Measurements from ENCODE around the gene KIF24.

KIF24 gene

DNA sequence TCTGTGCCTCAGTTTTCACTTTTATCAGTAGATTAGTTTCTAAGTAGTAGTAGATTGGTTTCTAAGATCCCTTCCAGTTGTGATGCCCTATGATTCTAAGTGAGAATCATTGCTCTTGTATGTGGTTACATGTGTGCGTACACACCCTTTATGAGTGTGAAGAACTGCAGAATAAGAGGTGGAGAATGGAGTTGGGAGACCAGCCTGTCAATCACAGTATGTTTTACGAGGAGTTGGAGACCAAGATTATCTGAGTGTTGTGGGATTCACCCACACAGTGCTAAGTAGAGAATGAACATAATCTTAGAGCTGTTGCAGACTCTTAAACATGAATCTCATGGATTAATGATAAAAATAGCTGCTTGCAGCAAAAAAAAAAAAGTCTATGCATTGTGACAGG is 37.6 kb downstream of the KIF24 start:
- TF ChIP-seq TAF1 (IDR thresholded peaks at IDR 0.05; ENCODE audit: borderline replicate concordance, insufficient read depth, low read length) (no peak), SIN3A (IDR thresholded peaks at IDR 0.05; ENCODE audit: borderline replicate concordance, insufficient read depth, low read length) (no peak)
- TF ChIP-seq, protein P1, sequence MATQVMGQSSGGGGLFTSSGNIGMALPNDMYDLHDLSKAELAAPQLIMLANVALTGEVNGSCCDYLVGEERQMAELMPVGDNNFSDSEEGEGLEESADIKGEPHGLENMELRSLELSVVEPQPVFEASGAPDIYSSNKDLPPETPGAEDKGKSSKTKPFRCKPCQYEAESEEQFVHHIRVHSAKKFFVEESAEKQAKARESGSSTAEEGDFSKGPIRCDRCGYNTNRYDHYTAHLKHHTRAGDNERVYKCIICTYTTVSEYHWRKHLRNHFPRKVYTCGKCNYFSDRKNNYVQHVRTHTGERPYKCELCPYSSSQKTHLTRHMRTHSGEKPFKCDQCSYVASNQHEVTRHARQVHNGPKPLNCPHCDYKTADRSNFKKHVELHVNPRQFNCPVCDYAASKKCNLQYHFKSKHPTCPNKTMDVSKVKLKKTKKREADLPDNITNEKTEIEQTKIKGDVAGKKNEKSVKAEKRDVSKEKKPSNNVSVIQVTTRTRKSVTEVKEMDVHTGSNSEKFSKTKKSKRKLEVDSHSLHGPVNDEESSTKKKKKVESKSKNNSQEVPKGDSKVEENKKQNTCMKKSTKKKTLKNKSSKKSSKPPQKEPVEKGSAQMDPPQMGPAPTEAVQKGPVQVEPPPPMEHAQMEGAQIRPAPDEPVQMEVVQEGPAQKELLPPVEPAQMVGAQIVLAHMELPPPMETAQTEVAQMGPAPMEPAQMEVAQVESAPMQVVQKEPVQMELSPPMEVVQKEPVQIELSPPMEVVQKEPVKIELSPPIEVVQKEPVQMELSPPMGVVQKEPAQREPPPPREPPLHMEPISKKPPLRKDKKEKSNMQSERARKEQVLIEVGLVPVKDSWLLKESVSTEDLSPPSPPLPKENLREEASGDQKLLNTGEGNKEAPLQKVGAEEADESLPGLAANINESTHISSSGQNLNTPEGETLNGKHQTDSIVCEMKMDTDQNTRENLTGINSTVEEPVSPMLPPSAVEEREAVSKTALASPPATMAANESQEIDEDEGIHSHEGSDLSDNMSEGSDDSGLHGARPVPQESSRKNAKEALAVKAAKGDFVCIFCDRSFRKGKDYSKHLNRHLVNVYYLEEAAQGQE (IDR thresholded peaks at IDR 0.05; ENCODE audit: insufficient read depth in 1 of 2, low read depth in 2 of 2, low read length in 2 of 2), result no peak

DNA sequence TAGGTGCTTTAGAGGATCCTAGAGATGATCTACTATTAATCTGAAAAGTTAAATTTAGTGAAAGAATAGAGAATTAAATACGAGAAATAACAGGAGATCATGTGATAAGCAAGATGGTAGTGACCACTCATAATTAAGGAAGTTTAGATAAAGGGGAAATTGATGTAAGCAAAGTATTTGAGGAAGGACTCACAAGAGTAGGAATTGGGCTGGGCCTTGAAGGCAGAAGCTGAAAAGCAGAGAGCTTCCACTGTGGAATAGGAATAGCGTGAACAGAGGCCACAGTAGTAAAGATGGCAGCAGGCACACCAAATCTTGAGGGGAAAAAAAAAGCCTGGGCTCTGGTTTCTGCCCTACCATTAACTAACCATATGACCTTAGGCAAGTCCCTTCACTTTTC is 38.0 kb downstream of the KIF24 start:
- TF ChIP-seq, protein P1 (IDR thresholded peaks at IDR 0.05; ENCODE audit: insufficient read depth in 1 of 2, low read depth in 2 of 2, low read length in 2 of 2), result no peak
- TF ChIP-seq TAF1 (IDR thresholded peaks at IDR 0.05; ENCODE audit: borderline replicate concordance, insufficient read depth, low read length) (no peak), SIN3A (IDR thresholded peaks at IDR 0.05; ENCODE audit: borderline replicate concordance, insufficient read depth, low read length) (no peak), FOXP2 (optimal IDR thresholded peaks at IDR 0.05; ENCODE audit: borderline replicate concordance, extremely low read depth, extremely low read length, insufficient read depth) (no peak), POLR2AphosphoS5 (IDR thresholded peaks at IDR 0.05; ENCODE audit: low read depth, low read length) (no peak)

DNA sequence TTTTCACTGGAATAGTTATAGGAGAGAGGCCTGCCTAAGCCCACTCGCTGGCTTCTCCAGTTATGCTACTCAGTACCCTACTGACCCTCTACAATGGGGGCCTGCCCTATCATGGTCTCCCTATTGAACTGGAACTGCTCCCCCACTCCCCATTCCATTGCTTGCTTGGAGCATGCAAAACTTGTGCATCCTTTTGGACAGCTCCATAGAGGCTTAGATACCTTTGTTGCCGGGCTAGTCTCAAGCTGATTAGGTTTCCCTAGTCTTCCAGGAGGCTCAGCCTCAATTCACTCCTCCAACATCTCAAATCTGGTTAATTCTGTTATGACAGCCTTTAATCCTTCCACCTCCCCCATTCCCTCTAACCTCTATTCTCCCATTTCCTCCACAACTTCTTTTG is 39.9 kb downstream of the KIF24 start:
- TF ChIP-seq, protein P1 (IDR thresholded peaks at IDR 0.05; ENCODE audit: insufficient read depth in 1 of 2, low read depth in 2 of 2, low read length in 2 of 2), result peak in 1 of 2 experiments; percentile 53; a peak in 1 of 4 replicates
- TF ChIP-seq FOXP2 (optimal IDR thresholded peaks at IDR 0.05; ENCODE audit: borderline replicate concordance, extremely low read depth, extremely low read length, insufficient read depth), result no peak

DNA sequence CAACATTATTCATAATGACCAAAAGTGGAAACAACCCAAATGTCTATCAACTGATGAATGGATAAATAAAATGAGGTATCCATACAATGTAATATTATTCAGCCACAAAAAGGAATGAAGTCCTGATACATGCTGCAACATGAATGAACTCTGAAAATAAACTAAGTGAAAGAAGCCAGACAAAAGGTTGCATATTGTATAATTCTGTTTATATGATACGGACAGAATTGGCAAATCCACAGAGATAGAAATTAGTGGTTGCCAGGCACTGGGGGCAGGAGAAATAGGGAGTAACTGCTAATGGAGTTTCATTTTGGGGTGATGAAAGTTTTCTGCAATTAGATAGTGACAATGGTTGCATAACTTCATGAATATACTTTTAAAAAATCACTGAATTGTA is 47.0 kb downstream of the KIF24 start:
- no peak for TF ChIP-seq FOXP2 (optimal IDR thresholded peaks at IDR 0.05; ENCODE audit: borderline replicate concordance, extremely low read depth, extremely low read length, insufficient read depth)
- TF ChIP-seq POLR2AphosphoS5 (IDR thresholded peaks at IDR 0.05; ENCODE audit: low read depth, low read length), result no peak
- TF ChIP-seq SIN3A (IDR thresholded peaks at IDR 0.05; ENCODE audit: borderline replicate concordance, insufficient read depth, low read length), result no peak
- TF ChIP-seq, protein P1 (IDR thresholded peaks at IDR 0.05; ENCODE audit: insufficient read depth in 1 of 2, low read depth in 2 of 2, low read length in 2 of 2), result no peak
- TF ChIP-seq TAF1 (IDR thresholded peaks at IDR 0.05; ENCODE audit: borderline replicate concordance, insufficient read depth, low read length), result no peak

DNA sequence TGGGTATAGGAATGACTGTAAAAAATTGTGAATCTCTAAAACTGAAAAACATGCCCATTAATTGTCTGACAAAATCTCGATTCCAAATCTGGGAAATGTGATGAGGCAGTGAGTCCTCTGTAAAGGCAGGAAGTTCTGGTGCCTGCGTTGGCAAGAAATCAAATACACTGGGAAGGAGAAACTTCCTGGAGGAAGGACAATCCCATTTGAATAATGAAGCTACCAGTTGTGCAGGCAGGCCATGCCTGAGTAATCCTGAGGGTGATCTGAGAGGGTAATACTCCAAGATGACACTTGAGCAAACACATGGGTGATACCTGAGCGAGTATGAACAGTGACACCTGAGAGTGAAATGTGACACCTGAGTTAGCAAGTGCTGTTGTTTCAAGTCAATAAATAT is 49.7 kb downstream of the KIF24 start:
- TF ChIP-seq, protein P1 (IDR thresholded peaks at IDR 0.05; ENCODE audit: insufficient read depth in 1 of 2, low read depth in 2 of 2, low read length in 2 of 2), result no peak
- TF ChIP-seq FOXP2 (optimal IDR thresholded peaks at IDR 0.05; ENCODE audit: borderline replicate concordance, extremely low read depth, extremely low read length, insufficient read depth) (no peak), POLR2AphosphoS5 (IDR thresholded peaks at IDR 0.05; ENCODE audit: low read depth, low read length) (no peak), SIN3A (IDR thresholded peaks at IDR 0.05; ENCODE audit: borderline replicate concordance, insufficient read depth, low read length) (no peak), TAF1 (IDR thresholded peaks at IDR 0.05; ENCODE audit: borderline replicate concordance, insufficient read depth, low read length) (no peak)

Measured in PFSK-1 (cell line).